Measurements from ENCODE around the gene SHROOM2. TPM values are rescaled to one million over a fixed set of nuclear protein-coding genes. Genes with fewer than 3 reads are reported as not detected.

Gene SHROOM2
- total and polyA plus RNA-seq, 8 donors: 5.6 to 15.0 (median 13.7) TPM

- ATAC-seq (no peak), DNase-seq (no peak)
- H3K4me3 ChIP-seq: no peak overlapping the region
- H3K9me3 ChIP-seq: no peaks in the 10 kb centered on the region
- H3K4me1 ChIP-seq: peaks cover 0 to 8% of the 10 kb centered on the region in 2 donors
- H3K36me3 ChIP-seq: no peaks in the 10 kb centered on the region
- intact Hi-C loops (cut with DNase I): no loop called here
- TF ChIP-seq CTCF (IDR thresholded peaks at IDR 0.05): no peak
- H3K27ac ChIP-seq: no peak overlapping the region
- H3K27me3 ChIP-seq: no peaks in the 10 kb centered on the region
Observed at GRCh38 chrX:9992061-9992460, 205.8 kb downstream of the SHROOM2 start.

DNA sequence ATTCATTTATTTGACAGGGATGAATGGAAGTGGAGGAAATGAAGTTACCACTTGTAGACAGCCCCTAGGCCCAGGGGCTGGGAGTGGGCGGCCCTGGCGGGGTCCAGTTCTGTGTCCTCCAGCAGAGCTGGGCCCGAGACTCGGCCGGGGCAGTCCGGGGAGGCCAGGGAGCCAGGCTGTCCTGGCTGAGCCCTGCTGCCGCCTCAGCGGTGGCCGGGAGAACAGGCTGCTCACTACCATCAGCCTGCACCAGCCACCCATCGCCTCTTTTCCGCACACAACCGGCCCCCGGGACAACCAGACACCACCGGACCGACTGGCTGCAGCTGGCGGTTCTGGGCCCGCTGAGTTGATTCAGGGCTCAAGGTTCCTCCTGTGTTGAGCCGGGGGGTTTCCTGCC, 206.5 kb downstream of the SHROOM2 start:
- H3K27me3 ChIP-seq: no peaks in the 10 kb centered on the region
- no peaks in the 10 kb centered on the region for H3K9me3 ChIP-seq
- H3K27ac ChIP-seq: no peak overlapping the region
- H3K4me3 ChIP-seq: no peak overlapping the region
- peaks cover 0 to 8% of the 10 kb centered on the region in 2 donors for H3K4me1 ChIP-seq
- TF ChIP-seq CTCF (IDR thresholded peaks at IDR 0.05): no peak
- no peaks in the 10 kb centered on the region for H3K36me3 ChIP-seq
- ATAC-seq (no peak), DNase-seq (no peak)
- intact Hi-C loops (cut with DNase I): no loop called here

- H3K27me3 ChIP-seq: no peaks in the 10 kb centered on the region
- TF ChIP-seq CTCF (IDR thresholded peaks at IDR 0.05): peak; percentile 86 to 97
- DNase-seq (peak in 3 of 4 donors; percentile 71 to 93 (median 84)), ATAC-seq (peak; percentile 99)
- H3K36me3 ChIP-seq: no peaks in the 10 kb centered on the region
- no peak overlapping the region for H3K27ac ChIP-seq
- intact Hi-C loops (cut with DNase I): loop anchor here in 1 of 2 donors (5.0 kb wide), 1 partner anchor 121 kb away; no protein-coding TSS in a partner anchor
- no peak overlapping the region for H3K4me3 ChIP-seq
- no peaks in the 10 kb centered on the region for H3K9me3 ChIP-seq
- H3K4me1 ChIP-seq: peaks cover 0 to 8% of the 10 kb centered on the region in 2 donors
Observed at GRCh38 chrX:9995855-9996339, 209.7 kb downstream of the SHROOM2 start.

DNA sequence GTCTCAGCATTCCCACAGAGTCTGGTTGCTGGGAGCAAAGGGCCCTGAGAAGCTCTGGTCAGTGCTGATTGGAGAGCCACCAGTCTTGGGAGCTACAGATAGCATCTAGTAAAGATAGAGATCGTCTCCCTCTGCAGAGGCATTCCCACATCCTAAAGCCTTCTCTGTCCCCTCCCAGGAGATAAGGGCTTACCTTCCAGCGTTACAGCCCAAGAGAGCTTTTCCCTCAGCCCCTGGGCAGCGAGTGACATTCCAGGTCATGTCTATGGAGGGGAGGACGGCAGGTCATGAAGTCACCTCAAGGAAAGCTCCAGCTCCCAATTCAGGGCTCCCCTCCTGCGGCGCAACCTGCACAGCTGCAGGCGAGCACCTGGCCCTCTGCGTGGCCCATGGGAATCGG, 210.8 kb downstream of the SHROOM2 start:
- H3K4me1 ChIP-seq: peaks cover 0 to 8% of the 10 kb centered on the region in 2 donors
- TF ChIP-seq CTCF (IDR thresholded peaks at IDR 0.05): no peak
- no peak for DNase-seq
- H3K27ac ChIP-seq: no peak overlapping the region
- no peak overlapping the region for H3K4me3 ChIP-seq
- intact Hi-C loops (cut with DNase I): loop anchor here in 1 of 2 donors (5.0 kb wide), 1 partner anchor 120 kb away; no protein-coding TSS in a partner anchor
- H3K36me3 ChIP-seq: no peaks in the 10 kb centered on the region
- no peaks in the 10 kb centered on the region for H3K27me3 ChIP-seq
- H3K9me3 ChIP-seq: no peaks in the 10 kb centered on the region
- ATAC-seq: no peak

GRCh38 chrX:9997524-9997923, 211.3 kb downstream of the SHROOM2 start:
- peak; percentile 60 for ATAC-seq
- no peak overlapping the region for H3K4me3 ChIP-seq
- intact Hi-C loops (cut with DNase I): loop anchor here in 1 of 2 donors (5.0 kb wide), 1 partner anchor 120 kb away; no protein-coding TSS in a partner anchor

More at GRCh38 chrX:9997524-9997923, 211.3 kb downstream of the SHROOM2 start:
- H3K27me3 ChIP-seq: no peaks in the 10 kb centered on the region
- H3K27ac ChIP-seq: no peak overlapping the region
- H3K36me3 ChIP-seq: no peaks in the 10 kb centered on the region
- H3K4me1 ChIP-seq: peaks cover 0 to 8% of the 10 kb centered on the region in 2 donors
- H3K9me3 ChIP-seq: no peaks in the 10 kb centered on the region
- no peak for TF ChIP-seq CTCF (IDR thresholded peaks at IDR 0.05)
- no peak for DNase-seq

Other genes with a start within 250 kb of the SHROOM2 start
- gene GPR143, start 20.6 kb upstream of the SHROOM2 start, total RNA-seq: 1 to 10 TPM; 1.1 to 1.5 TPM
- 1 to 10 TPM; 4.1 to 7.5 (median 5.4) TPM for gene GPR143, start 20.6 kb upstream of the SHROOM2 start, polyA plus RNA-seq (ENCODE audit: insufficient read length in 6 of 6)
- under 1 TPM in 1 of 2 donors, not detected in 1; 0.41 TPM for gene CLDN34, start 180.9 kb downstream of the SHROOM2 start, total RNA-seq
- under 1 TPM in 4 of 6 donors, not detected in 2; 0.17 to 0.28 (median 0.20) TPM for gene CLDN34, start 180.9 kb downstream of the SHROOM2 start, polyA plus RNA-seq (ENCODE audit: insufficient read length in 6 of 6)